Spleen (tissue), 11 donors: Measurements from ENCODE around the gene PAEP. TPM values are rescaled to one million over a fixed set of nuclear protein-coding genes. Genes with fewer than 3 reads are reported as not detected.

Source experiments
- DNase-seq: peaks from one replicate; pipeline ENCODE4 v3.0.0-alpha.2; 2020
- H3K27ac ChIP-seq, 8 donors: fragments of 200-600 bp; sonication (generic) in 7 of 8; 1 replicate in 4 of 8; 2 replicates in 4 of 8; pipeline versions ENCODE4 v1.5.0 to v1.8.0; 2016 to 2021; ENCODE audit warnings: inconsistent platforms in 4 of 8, mild to moderate bottlenecking in 4 of 8, moderate library complexity in 1 of 8
- H3K27me3 ChIP-seq, 7 donors: fragments of 200-600 bp; sonication (generic) in 6 of 7; replicated peaks in 1 of 7; 1 replicate in 4 of 7; 2 replicates in 3 of 7; pipeline versions ENCODE4 v1.5.0 to v1.8.0; 2016 to 2021; ENCODE audit warnings: inconsistent platforms in 3 of 7, mild to moderate bottlenecking in 1 of 7
- H3K36me3 ChIP-seq, 6 donors: fragments of 200-600 bp; sonication (generic) in 5 of 6; 1 replicate in 4 of 6; 2 replicates in 2 of 6; pipeline versions ENCODE4 v1.5.0 to v1.8.0; 2016 to 2021; ENCODE audit warnings: inconsistent platforms in 2 of 6
- H3K4me1 ChIP-seq, 6 donors: fragments of 200-600 bp; sonication (generic) in 5 of 6; 1 replicate in 3 of 6; 2 replicates in 3 of 6; pipeline versions ENCODE4 v1.5.0 to v1.8.0; 2016 to 2021; ENCODE audit warnings: inconsistent platforms in 3 of 6
- H3K4me3 ChIP-seq, 8 donors: fragments of 200-600 bp; sonication (generic) in 7 of 8; 1 replicate in 4 of 8; 2 replicates in 4 of 8; pipeline versions ENCODE4 v1.5.0 to v1.8.0; 2016 to 2021; ENCODE audit warnings: inconsistent platforms in 4 of 8, mild to moderate bottlenecking in 4 of 8, moderate library complexity in 2 of 8
- H3K9me3 ChIP-seq, 8 donors: fragments of 200-600 bp; sonication (generic) in 7 of 8; 1 replicate in 4 of 8; 2 replicates in 4 of 8; pipeline versions ENCODE4 v1.5.0 to v1.8.0; 2016 to 2021; ENCODE audit warnings: inconsistent platforms in 4 of 8
- CTCF ChIP-seq, 11 experiments: fragments of 200-600 bp in 7 of 11; fragments of 450-650 bp in 4 of 11; sonication (generic) in 4 of 11; IDR thresholded peaks in 8 of 11; conservative IDR thresholded peaks in 3 of 11; 1 replicate in 7 of 11; 2 replicates in 4 of 11; pipeline versions ENCODE4 v1.4.0 to v1.8.0; 2016 to 2021; ENCODE audit warnings: antibody characterized with exemption in 11 of 11, inconsistent platforms in 4 of 11, mild to moderate bottlenecking in 1 of 11
- POLR2A ChIP-seq, 3 donors: fragments of 450-650 bp; IDR thresholded peaks; one replicate each; pipeline ENCODE4 v1.5.1; 2017; ENCODE audit warnings: antibody characterized with exemption in 3 of 3, mild to moderate bottlenecking in 1 of 3
- POLR2AphosphoS5 ChIP-seq, 3 donors: sonication (generic); formaldehyde crosslinking; IDR thresholded peaks; one replicate each; pipeline ENCODE4 v1.5.1; 2017; ENCODE audit warnings: antibody characterized with exemption in 3 of 3
- WGBS, 5 donors: extraction: QIAGEN DNeasy Blood & Tissue Kit in 3 of 5; methylation state at CpG; one replicate each; pipeline versions ENCODE4 v1.1.5 to v1.1.7; 2013 to 2018; 5-methylcytosine and 5-hydroxymethylcytosine counted together
- intact Hi-C: fragments of 100-400 bp; cut with DNase I; formaldehyde crosslinking; loops from one replicate; pipeline ENCODE4 v1.15.0; 2023; ENCODE audit warnings: low total_unique reads
- polyA plus RNA-seq, 3 donors: library from polyadenylated mRNA; stranded (reverse); fragments of 200-250 nt; gene quantifications; one replicate each; pipeline ENCODE4 v1.2.1, GENCODE V29; 2013
- total RNA-seq, 7 donors: library from RNA; depleted of rRNA in 3 of 7; stranded (reverse); fragments of >200 nt in 3 of 7; fragmentation: NEBNext Ultra II Directional in 4 of 7; extraction: Animal tissue kit (Norgen Biotek cat#: 25700) in 4 of 7; gene quantifications; one replicate each; pipeline versions ENCODE4 v1.1.0 to v1.2.1, GENCODE V29; 2016 to 2021
- donor health status: healthy with polysubstance abuse.
- donor health status: DM: no; HTN: no; CAD: no; lungs with moderate emphysema.
- donor health status: DM: no; HTN: no; CAD: no.
- donor health status: Bipolar disorder and iron deficiency.
- donor health status: healthy.
- donor health status: DM: no; HTN: no; CAD: no.
- donor health status: DM: yes; HTN: yes; CAD: no.

The PAEP gene
- total and polyA plus RNA-seq, 10 donors = not detected

- peak; percentile 43 for DNase-seq
- Histone ChIP-seq H3K9me3 (no peaks in the 10 kb centered on the region), H3K4me3 (no peak overlapping the region), H3K27ac (no peak overlapping the region), H3K4me1 (peaks cover 0 to 6% (median 0%) of the 10 kb centered on the region in 6 donors), H3K36me3 (no peaks in the 10 kb centered on the region), H3K27me3 (peaks cover 0 to 56% (median 0%) of the 10 kb centered on the region in 7 donors)
- TF ChIP-seq POLR2A (IDR thresholded peaks at IDR 0.05) (no peak), CTCF (IDR thresholded peaks at IDR 0.05 in 8 of 11, conservative IDR thresholded peaks at IDR 0.05 in 3 of 11) (no peak), POLR2AphosphoS5 (IDR thresholded peaks at IDR 0.05) (no peak)
- intact Hi-C loops = no loop called here
- 0 to 82% (median 56%) methylated on average over 2 to 5 of the region's 5 CpGs for WGBS, 5 donors
Measured at GRCh38 chr9:135584371-135584770, 22.8 kb downstream of the PAEP start.

- TF ChIP-seq POLR2AphosphoS5 (IDR thresholded peaks at IDR 0.05) = no peak
- TF ChIP-seq CTCF (IDR thresholded peaks at IDR 0.05 in 8 of 11, conservative IDR thresholded peaks at IDR 0.05 in 3 of 11) = no peak
- no peak for TF ChIP-seq POLR2A (IDR thresholded peaks at IDR 0.05)
- peaks cover 0 to 6% (median 0%) of the 10 kb centered on the region in 6 donors for H3K4me1 ChIP-seq
- DNase-seq = peak; percentile 51
- H3K4me3 ChIP-seq = no peak overlapping the region
- H3K27ac ChIP-seq = no peak overlapping the region
- 47 to 61% (median 58%) methylated on average over 16 of the region's 16 CpGs for WGBS, 5 donors
- H3K27me3 ChIP-seq = peaks cover 0 to 62% (median 0%) of the 10 kb centered on the region in 7 donors
- intact Hi-C loops = no loop called here
- no peaks in the 10 kb centered on the region for H3K36me3 ChIP-seq
- no peaks in the 10 kb centered on the region for H3K9me3 ChIP-seq
Measured at GRCh38 chr9:135584934-135585333, 23.4 kb downstream of the PAEP start.

GRCh38 chr9:135586601-135587109 is 25.1 kb downstream of the PAEP start:
- intact Hi-C loops = no loop called here
- DNase-seq = peak; percentile 54
- TF ChIP-seq POLR2A (IDR thresholded peaks at IDR 0.05) (no peak), POLR2AphosphoS5 (IDR thresholded peaks at IDR 0.05) (no peak), CTCF (IDR thresholded peaks at IDR 0.05 in 8 of 11, conservative IDR thresholded peaks at IDR 0.05 in 3 of 11) (no peak)
- H3K9me3 ChIP-seq = no peaks in the 10 kb centered on the region
- H3K27ac ChIP-seq = no peak overlapping the region
- no peak overlapping the region for H3K4me3 ChIP-seq
- H3K36me3 ChIP-seq = no peaks in the 10 kb centered on the region
- WGBS, 5 donors = 69 to 82% (median 76%) methylated on average over 10 to 15 of the region's 15 CpGs
- H3K4me1 ChIP-seq = peaks cover 0 to 6% (median 0%) of the 10 kb centered on the region in 6 donors
- H3K27me3 ChIP-seq = peaks cover 0 to 70% (median 3%) of the 10 kb centered on the region in 7 donors

- no peaks in the 10 kb centered on the region for H3K36me3 ChIP-seq
- peaks cover 0 to 76% (median 4%) of the 10 kb centered on the region in 7 donors for H3K27me3 ChIP-seq
- no peak overlapping the region for H3K4me3 ChIP-seq
- no peaks in the 10 kb centered on the region for H3K9me3 ChIP-seq
- intact Hi-C loops = no loop called here
- no peak overlapping the region for H3K27ac ChIP-seq
- H3K4me1 ChIP-seq = peaks cover 0 to 6% (median 0%) of the 10 kb centered on the region in 6 donors
- WGBS, 5 donors = 0 to 25% methylated on average over 1 to 7 of the region's 7 CpGs; no CpG with 5 or more reads in 3 of the 5 donors
- no peak for DNase-seq
- TF ChIP-seq CTCF (IDR thresholded peaks at IDR 0.05 in 8 of 11, conservative IDR thresholded peaks at IDR 0.05 in 3 of 11) (no peak), POLR2AphosphoS5 (IDR thresholded peaks at IDR 0.05) (no peak), POLR2A (IDR thresholded peaks at IDR 0.05) (no peak)
Measured at GRCh38 chr9:135587658-135588057, 26.1 kb downstream of the PAEP start.
